Kidney capillary endothelial cell (primary cell): ENCODE measurements around the gene FGF22.
A peak's percentile ranks its signal among the peaks of the same experiment; 100 is the strongest.
"Not testable (repeated sequence)": the region's sequence is repeated elsewhere in the genome, so short reads cannot be mapped to it uniquely, and the experiment has no call there.

Source experiments
- DNase-seq: peaks from one replicate; pipeline ENCODE4 v3.0.0-alpha.2; 2018; ENCODE audit warnings: low spot score

The FGF22 gene

GRCh38 chr19:639253-640160 is at the start of gene FGF22:
Gene FGF22 (plus strand): TSS chr19:639879. CDS start chr19:639926, 47 bp downstream.
- DNase-seq = peak; percentile 75

- peak; percentile 48 for DNase-seq
Measured at GRCh38 chr19:590396-590745, 49.3 kb upstream of the FGF22 start.

DNA sequence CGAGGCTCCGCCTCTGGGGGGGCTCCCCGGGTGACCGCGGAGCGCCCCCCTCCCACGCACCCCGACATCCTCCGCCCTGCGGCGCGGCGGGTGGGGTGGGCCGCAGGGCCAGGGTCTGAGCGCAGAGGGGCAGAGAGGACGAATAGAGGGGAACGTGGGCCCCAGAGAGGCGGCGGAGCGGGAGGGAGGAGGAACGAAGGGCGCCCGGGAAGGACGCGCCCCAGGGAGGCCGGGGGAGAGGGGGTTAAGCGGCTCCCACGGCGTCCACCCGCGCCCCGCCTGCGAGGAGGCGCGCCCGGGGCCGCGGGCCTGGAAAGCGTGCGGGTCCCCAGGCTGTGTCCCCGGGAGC is 49.0 kb upstream of the FGF22 start:
- no peak for DNase-seq

GRCh38 chr19:591099-591958 is 48.4 kb upstream of the FGF22 start:
- DNase-seq = no peak

GRCh38 chr19:592101-592500 is 47.6 kb upstream of the FGF22 start:
- no peak for DNase-seq

GRCh38 chr19:593055-593454 is 46.6 kb upstream of the FGF22 start:
- DNase-seq = no peak

DNA sequence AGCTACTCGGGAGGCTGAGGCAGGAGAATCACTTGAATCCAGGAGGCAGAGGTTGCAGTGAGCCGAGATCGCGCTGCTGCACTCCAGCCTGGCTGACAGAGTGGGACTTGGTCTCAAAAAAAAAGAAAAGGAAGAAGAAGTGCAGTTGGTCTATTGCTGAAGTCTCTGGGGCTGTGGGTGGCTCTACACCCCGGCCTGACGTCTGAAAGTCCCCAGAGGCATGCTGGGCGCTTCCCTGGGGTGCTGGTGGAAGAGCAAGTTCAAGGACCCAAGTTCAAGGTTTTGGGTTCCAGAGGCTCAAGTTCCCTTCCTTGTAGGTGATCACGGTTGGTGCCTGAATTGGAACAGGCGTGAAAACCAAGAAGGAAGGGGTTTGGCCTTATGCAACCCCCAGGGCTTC is 46.2 kb upstream of the FGF22 start:
- DNase-seq = no peak

- no peak for DNase-seq
Measured at GRCh38 chr19:594265-594870, 45.3 kb upstream of the FGF22 start.

GRCh38 chr19:595326-596262 is 44.1 kb upstream of the FGF22 start:
- no peak for DNase-seq

DNA sequence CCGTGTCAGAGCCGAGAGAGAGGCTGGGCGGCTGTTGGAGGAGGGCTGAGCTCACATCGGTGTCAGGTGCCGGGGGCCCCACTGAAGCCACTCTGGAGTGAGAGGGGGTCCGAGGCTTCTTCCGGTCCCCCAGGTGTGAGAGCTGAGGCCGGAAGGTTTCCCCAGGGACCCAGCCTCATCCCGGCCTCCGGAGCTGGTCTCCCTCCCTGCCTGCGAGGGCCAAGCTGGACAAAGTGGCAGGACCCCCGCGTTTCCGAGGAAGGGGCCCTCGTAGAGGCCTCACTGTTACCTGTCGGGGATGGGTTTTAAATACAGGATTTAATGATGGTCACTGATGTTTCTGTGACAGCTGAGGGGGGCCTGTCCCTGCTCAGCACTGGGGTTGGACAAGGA is 43.4 kb upstream of the FGF22 start:
- no peak for DNase-seq

DNA sequence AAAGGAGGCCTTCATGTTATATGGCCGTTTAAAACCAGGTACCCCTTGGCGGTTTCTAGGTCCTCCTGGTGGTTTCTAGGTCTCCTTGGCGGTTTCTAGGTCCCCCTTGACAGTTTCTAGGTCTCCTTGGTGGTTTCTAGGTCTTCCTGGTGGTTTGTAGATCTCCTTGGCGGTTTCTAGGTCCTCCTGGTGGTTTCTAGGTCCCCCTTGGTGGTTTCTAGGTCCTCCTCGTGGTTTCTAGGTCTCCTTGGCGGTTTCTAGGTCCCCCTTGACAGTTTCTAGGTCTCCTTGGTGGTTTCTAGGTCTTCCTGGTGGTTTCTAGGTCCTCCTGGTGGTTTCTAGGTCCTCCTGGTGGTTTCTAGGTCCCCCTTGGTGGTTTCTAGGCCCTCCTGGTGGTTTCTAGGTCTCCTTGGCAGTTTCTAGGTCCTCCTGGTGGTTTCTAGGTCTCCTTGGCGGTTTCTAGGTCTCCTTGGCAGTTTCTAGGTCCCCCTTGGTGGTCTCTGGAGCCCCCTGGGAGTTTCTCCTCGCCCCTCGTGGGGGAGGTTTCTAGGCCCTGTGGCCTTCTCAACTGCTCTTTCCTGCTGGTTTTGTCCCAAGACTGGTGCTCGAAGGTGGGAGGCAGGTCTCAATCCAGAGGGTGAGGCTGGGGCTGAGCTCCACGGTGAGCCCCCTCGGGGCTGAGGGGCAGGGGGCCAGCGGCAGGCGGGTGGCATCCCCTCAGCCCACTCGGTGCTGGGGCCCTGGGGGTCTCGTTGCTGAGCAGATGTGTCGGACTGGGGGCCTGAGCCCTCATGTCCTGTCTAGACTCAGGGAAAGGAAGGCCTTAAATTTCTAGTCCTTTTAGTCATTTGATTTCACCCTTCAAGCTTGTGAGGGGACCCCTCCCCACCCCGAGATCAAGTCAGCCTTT is 42.0 kb upstream of the FGF22 start:
- DNase-seq = no peak

- DNase-seq = no peak
Measured at GRCh38 chr19:601310-601709, 38.4 kb upstream of the FGF22 start.

- no peak for DNase-seq
Measured at GRCh38 chr19:601790-602189, 37.9 kb upstream of the FGF22 start.

DNA sequence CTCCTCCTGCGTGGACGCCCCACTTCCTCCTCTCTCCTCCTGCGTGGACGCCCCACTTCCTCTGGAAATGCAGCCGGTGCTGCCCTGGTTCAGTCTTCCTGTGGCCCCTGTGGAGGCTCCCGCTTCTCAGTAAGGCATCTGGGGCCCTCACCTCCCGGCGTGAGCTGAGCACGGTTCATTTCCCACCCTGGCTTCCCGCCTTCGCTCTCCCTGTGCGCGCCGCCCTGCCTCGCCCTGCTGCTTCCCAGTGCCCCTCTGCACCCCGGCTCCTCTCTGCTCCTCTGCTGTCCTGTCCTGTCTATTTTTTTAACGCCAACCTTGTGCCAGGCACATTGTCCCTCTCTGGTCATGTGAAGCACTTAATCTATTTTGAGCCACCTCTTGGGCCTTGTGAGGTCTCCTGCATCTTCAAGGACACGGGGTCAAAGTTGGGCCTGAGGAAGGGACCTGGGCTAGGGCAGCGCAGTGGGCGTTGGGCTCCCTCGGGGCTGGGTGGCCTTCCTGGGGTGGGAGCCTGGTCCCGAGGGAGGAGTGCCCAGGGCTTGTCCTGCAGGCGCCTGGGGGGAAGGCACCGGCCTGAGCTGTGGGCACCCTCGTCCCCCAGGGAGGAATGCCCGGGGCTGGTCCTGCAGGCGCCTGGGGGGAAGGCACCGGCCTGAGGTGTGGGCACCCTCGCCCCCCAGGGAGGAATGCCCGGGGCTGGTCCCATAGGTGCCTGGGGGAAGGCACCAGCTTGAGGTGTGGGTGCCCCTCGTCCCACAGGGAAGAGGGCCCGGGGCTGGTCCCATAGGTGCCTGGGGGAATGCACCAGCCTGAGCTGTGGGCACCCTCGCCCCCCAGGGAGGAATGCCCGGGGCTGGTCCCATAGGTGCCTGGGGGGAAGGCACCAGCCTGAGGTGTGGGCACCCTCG is 37.0 kb upstream of the FGF22 start:
- DNase-seq = no peak

DNA sequence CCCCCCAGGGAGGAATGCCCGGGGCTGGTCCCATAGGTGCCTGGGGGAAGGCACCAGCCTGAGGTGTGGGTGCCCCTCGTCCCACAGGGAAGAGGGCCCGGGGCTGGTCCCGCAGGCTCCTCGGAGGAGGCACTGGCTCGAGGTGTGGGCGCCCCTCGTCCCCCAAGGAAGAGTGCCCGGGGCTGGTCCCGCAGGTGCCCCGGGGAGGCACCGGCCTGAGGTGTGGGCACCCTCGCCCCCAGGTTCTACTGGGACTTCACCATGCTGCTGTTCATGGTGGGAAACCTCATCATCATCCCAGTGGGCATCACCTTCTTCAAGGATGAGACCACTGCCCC is 36.4 kb upstream of the FGF22 start:
- DNase-seq = not testable (repeated sequence)

- not testable (repeated sequence) for DNase-seq
Measured at GRCh38 chr19:603779-604178, 35.9 kb upstream of the FGF22 start.

- DNase-seq = no peak
Measured at GRCh38 chr19:604355-604754, 35.3 kb upstream of the FGF22 start.

- DNase-seq = not testable (repeated sequence)
Measured at GRCh38 chr19:605061-605971, 34.4 kb upstream of the FGF22 start.
